Measurements from ENCODE around the gene ATF2.
"Not testable (repeated sequence)": the region's sequence is repeated elsewhere in the genome, so short reads cannot be mapped to it uniquely, and the experiment has no call there.

ATF2 gene

GRCh38 chr2:175166216-175166824 is 1.7 kb downstream of the ATF2 start:
- no peak for DNase-seq (ENCODE audit: low read depth)

- DNase-seq (ENCODE audit: low read depth), result no peak
Observed at GRCh38 chr2:175164235-175164634, 3.8 kb downstream of the ATF2 start.

GRCh38 chr2:175158894-175159293 is 9.1 kb downstream of the ATF2 start:
- DNase-seq (ENCODE audit: low read depth), result no peak

DNA sequence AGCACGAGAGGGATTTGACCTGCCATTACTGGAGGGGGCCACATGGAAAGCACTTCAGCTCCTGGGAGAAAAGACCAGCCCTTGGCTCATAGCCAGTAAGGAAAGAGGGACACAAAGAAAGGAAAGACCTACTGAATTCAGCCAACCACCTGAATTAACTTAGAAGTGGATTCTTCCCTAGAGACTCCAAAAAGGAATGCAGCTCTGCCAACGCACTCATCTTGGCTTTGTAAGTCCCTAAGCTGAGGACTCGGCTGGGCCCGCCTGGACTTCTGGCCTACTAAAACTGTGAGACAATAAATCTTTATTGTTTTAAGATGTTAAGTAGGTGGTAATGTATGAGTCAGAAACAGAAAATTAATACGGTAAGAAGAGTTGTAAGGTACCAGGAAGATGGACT is 11.5 kb downstream of the ATF2 start:
- no peak for DNase-seq (ENCODE audit: low read depth)

- no peak for DNase-seq (ENCODE audit: low read depth)
Observed at GRCh38 chr2:175154661-175155082, 13.3 kb downstream of the ATF2 start.

DNA sequence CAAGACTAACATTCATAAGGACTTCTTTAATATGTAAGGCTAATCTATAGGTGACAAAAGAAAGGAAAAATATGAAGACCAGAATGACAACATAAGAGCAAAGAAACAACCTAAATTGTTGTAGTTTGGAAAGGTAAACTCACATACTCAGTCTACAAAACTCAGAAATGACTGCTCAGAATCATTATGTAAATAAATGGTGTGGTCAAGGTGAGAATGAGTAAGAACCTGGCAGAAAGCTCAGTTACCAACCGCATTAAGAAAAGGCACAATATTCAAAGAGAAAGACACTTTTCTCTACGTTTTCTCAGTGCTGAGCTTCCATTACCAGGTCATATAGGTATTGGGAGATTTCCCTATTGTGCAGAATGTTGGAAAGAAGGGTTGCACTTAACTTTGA is 15.8 kb downstream of the ATF2 start:
- DNase-seq (ENCODE audit: low read depth), result no peak

DNA sequence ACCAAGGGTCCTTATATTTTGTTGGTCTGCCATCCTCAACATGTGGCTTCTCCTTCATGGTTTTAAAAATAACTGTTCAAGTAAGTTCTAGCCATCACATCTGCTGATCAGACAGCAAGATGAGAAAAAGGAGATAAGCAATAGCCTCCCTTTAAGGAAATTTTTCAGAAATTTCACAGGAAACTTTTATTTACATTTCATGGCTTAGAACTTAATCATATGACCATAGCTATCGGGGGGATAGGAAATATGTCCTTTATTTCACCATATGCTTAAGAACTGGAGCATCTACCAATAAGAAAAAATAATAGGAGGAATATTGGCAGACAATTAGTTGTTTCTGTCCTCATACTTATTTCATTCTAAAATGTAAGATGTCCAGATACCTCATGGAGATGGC is 16.2 kb downstream of the ATF2 start:
- DNase-seq (ENCODE audit: low read depth), result no peak

- DNase-seq (ENCODE audit: low read depth), result no peak
Observed at GRCh38 chr2:175147186-175147585, 20.8 kb downstream of the ATF2 start.

- DNase-seq (ENCODE audit: low read depth), result no peak
Observed at GRCh38 chr2:175143678-175144077, 24.3 kb downstream of the ATF2 start.

- no peak for DNase-seq (ENCODE audit: low read depth)
Observed at GRCh38 chr2:175143191-175143590, 24.8 kb downstream of the ATF2 start.

DNA sequence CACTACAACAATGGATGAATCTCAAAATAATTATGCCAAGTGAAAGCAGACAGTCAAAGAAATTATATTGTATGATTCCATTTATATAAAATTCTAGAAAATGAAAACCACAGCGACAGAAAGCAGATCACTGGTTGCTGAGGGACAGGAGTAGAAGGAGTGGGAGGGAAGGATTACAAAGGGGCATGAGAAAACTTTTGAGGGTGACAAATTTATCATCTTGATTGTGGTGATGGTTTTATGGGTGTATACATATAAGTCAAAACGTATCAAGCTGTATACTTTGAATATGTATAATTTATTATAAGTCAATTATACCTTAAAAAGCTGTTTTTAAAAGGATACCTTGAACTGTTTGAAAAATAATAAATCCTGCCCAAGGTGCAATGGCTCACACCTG is 27.7 kb downstream of the ATF2 start:
- DNase-seq (ENCODE audit: low read depth), result no peak

GRCh38 chr2:175137793-175138192 is 30.2 kb downstream of the ATF2 start:
- no peak for DNase-seq (ENCODE audit: low read depth)

DNA sequence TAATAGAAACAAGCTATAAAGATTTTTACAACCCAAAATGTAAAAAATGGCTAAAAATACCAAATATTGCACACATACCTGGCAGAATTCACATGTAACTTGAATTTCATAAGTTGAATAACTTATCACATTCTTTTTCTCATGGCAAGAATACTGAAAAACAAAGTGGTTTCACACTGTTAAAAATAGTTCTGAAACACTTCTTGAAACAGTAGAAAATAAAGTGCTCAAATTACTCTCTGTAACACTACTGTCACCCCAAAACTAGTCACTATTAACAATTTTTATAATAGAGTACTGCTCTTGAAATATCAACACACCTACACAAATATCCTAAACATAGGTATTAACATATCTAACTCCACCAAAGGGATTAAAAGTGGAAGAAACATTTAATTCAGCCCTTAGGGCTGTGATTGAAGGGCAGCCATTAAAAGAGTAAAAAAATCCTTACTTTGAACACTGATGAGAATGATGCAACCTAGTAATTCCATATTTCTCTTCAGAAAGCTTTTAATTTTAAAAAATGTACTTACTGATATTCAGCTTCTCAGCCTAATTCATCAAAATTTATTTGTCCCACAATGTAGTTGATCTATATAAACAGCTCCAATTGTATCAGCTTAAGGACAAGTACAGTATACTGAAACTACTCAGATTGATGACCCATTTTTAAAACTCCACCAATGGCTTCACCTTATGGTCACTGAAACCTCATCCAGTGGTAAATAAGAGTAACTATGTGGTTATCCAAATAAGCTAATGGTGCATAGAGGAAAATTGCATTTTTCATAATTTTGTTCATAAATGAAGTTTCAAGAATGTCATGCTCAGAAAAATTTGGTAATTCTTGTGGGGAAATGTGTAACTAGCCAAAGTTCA is 31.4 kb downstream of the ATF2 start:
- DNase-seq (ENCODE audit: low read depth), result no peak

- no peak for DNase-seq (ENCODE audit: low read depth)
Observed at GRCh38 chr2:175135862-175136261, 32.1 kb downstream of the ATF2 start.

DNA sequence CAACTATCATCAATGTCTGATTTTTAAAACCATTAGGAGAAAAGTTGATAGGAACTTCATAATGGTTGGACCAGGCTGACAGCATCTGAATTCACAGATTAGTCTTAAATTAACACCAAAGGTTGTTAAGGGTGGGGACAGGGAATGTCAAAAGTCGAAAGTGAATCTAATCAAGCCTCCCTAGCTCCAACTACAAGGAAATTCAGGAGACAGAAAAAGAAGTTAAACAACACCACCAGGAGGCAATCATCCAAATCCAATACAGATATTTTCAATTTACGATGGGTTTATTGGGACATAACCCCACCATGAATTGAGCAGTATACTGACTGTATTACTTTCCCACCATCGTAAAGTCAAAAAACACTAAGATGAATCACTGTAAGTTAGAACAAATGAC is 32.8 kb downstream of the ATF2 start:
- DNase-seq (ENCODE audit: low read depth), result no peak

GRCh38 chr2:175131252-175131651 is 36.8 kb downstream of the ATF2 start:
- no peak for DNase-seq (ENCODE audit: low read depth)

- no peak for DNase-seq (ENCODE audit: low read depth)
Observed at GRCh38 chr2:175126661-175127060, 41.3 kb downstream of the ATF2 start.

DNA sequence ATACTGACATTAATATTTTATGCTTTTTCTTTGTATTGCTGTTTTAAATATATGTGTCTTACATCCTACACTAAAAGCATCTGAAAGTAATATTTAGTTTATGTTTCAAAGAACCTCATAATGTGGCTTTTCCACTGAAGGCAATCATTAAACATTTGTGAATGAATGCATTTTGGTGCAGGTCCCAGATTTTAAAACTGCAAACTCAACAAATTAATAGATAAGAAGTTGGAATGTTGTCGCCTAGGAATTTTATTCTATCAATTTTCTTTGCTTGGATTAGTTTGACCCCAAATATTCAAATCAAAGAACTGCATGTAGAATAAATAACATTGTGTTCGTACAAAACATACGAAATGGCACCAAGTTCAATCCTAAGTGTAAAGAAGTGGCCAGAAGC is 44.7 kb downstream of the ATF2 start:
- no peak for DNase-seq (ENCODE audit: low read depth)

DNA sequence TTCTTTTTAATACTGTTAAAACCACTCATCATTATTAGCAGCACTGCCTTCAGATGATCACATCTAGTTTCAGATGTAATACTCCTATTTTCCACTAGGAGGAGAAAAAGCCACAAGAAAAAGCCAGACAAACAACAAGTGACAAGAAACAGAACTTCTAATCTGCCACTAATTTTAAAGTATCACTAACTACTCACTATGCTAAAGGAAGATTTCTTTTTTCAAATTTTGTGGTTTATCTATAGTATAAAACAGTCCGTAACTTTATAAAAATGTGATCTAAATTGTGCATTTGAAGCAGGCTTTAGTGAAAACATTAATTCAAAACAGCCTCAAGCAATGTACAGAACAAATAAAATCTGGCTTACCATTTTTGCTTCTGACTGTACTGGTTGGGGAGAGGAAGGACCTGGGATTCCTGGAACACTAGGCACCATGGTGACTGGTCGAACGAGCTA is 56.8 kb downstream of the ATF2 start:
- peak; percentile 32 for DNase-seq (ENCODE audit: low read depth)

- DNase-seq (ENCODE audit: low read depth), result not testable (repeated sequence)
Observed at GRCh38 chr2:175108091-175108490, 59.9 kb downstream of the ATF2 start.

DNA sequence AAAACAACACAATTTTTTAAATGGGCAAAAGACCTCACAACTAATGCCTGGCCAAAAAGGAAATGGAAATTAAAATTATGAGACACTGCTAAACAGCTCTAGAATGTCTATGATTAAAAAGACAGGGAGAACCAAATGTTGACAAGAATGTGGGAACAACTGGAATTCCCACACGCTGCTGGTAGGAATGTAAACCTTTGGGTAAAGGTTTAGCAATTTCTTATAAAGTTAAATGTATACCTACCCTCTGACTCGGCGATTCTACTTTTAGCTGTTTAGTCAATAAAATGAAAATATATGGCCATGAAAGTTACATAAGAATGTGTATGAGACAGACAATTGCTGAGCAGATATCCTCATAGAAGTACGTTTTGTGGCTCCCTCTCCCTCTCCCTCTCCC is 60.9 kb downstream of the ATF2 start:
- no peak for DNase-seq (ENCODE audit: low read depth)

- no peak for DNase-seq (ENCODE audit: low read depth)
Observed at GRCh38 chr2:175103191-175103590, 64.8 kb downstream of the ATF2 start.

DNA sequence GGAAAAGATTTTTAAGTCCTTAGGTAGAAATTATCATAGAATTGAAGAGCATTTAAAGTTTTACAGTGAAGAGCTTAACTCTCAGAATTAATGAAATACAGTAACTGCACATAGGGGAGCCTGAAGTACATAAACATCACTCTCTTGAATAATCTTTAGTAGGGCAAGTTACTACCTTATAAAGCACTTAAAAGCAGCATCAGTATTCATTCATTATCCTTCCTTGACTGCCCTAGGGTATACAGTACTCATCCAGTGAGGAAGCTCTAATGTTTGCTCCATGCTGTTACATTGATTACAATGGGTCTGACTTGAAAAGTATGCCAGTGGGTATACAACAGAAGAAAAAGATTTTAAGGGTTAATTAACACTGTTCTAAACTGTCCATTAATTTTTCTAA is 66.5 kb downstream of the ATF2 start:
- DNase-seq (ENCODE audit: low read depth), result no peak

- no peak for DNase-seq (ENCODE audit: low read depth)
Observed at GRCh38 chr2:175097297-175097696, 70.7 kb downstream of the ATF2 start.
